ENCODE data around the gene HCN1. TPM values are rescaled to one million over a fixed set of nuclear protein-coding genes. Genes with fewer than 3 reads are reported as not detected.

The HCN1 gene
- total RNA-seq, 1 donor: under 0.01 TPM

GRCh38 chr5:45205403-45205961 is 490.7 kb downstream of the HCN1 start:
- no peak for DNase-seq (ENCODE audit: low read depth)
- TF ChIP-seq CTCF (IDR thresholded peaks at IDR 0.05; ENCODE audit: insufficient read depth, low read depth, low read length): no peak

More at GRCh38 chr5:45205403-45205961, 490.7 kb downstream of the HCN1 start:
- no peak overlapping the region for H3K4me3 ChIP-seq (ENCODE audit: low read depth, low read length)

All from fibroblast of villous mesenchyme (primary cell).